Thymus (tissue), 11 donors: ENCODE measurements around the gene SEPTIN8. TPM values are rescaled to one million over a fixed set of nuclear protein-coding genes. Genes with fewer than 3 reads are reported as not detected.

Experiments
- DNase-seq, 9 donors: peaks; one replicate each; pipeline ENCODE4 v3.0.0-alpha.2; 2013; ENCODE audit warnings: low spot score in 9 of 9, low read depth in 6 of 9, missing footprints in 1 of 9
- H3K27ac ChIP-seq, 2 donors: one replicate each; pipeline ENCODE4 v1.5.1; 2013; ENCODE audit warnings: control low read depth in 1 of 2, low read depth in 1 of 2, low read length in 1 of 2, mild to moderate bottlenecking in 1 of 2, moderate library complexity in 1 of 2
- H3K27me3 ChIP-seq, 2 donors: one replicate each; pipeline ENCODE4 v1.5.1; 2013; ENCODE audit warnings: low read length in 1 of 2; ENCODE audit not compliant: control insufficient read depth in 2 of 2, insufficient read depth in 1 of 2
- H3K36me3 ChIP-seq, 2 donors: one replicate each; pipeline ENCODE4 v1.5.1; 2013; ENCODE audit warnings: low read length in 1 of 2, mild to moderate bottlenecking in 1 of 2, moderate library complexity in 1 of 2; ENCODE audit not compliant: control insufficient read depth in 2 of 2, insufficient read depth in 2 of 2
- H3K4me1 ChIP-seq, 2 donors: one replicate each; pipeline ENCODE4 v1.5.1; 2013; ENCODE audit warnings: low read length in 2 of 2; ENCODE audit not compliant: control insufficient read depth in 2 of 2, insufficient read depth in 2 of 2
- H3K4me3 ChIP-seq, 2 donors: one replicate each; pipeline ENCODE4 v1.5.1; 2013; ENCODE audit warnings: low read length in 2 of 2, control low read depth in 1 of 2, mild to moderate bottlenecking in 1 of 2
- H3K9me3 ChIP-seq, 2 donors: one replicate each; pipeline ENCODE4 v1.5.1; 2013; ENCODE audit warnings: low read length in 1 of 2, mild to moderate bottlenecking in 1 of 2; ENCODE audit not compliant: control insufficient read depth in 2 of 2, insufficient read depth in 1 of 2
- WGBS: extraction: QIAGEN DNeasy Blood & Tissue Kit; methylation state at CpG from one replicate; pipeline ENCODE4 v1.1.7; 2013; 5-methylcytosine and 5-hydroxymethylcytosine counted together
- polyA plus RNA-seq: library from polyadenylated mRNA; stranded (reverse); fragments of 200-250 nt; gene quantifications from one replicate; pipeline ENCODE4 v1.2.3, GENCODE V29; 2013
- total RNA-seq: library from RNA; stranded (reverse); fragments of 120-200 nt; gene quantifications from one replicate; pipeline ENCODE4 v1.2.4, GENCODE V29; 2013
- donor health status: healthy.

The SEPTIN8 gene
- total and polyA plus RNA-seq, 2 donors = 13.8 to 17.8 TPM

DNA sequence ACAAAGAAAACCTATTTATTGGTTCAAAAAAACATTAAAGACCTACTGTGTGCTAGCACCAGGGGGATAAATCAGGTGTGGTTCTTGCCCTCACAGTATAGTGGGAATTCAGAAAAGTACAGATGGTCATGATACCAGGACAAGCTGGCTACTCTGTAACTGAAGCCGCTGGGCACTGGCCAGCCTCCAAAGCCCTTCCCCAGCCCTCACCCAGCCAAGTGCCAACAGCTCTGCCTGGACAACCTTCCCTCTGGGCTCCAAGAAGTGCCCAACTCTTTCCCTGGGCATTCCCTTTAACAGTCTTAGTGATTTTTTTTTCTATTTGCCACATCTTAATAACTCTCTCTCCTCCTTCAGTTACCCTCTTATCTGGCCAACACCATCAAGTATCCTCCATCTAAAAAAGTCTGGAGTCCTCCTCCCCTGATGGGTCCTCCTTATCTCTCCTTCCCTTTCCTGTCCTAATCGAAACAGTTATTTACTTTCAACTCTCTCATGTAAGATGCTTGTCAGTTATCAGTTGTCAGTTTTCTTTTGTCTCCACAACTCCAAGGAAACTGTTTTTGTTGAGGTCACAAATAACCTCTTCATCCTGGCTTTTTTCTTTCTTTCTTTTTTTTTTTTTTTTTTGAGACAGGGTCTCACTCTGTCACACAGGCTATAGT is 13.3 kb upstream of the SEPTIN8 start:
- Histone ChIP-seq H3K4me3 (no peak overlapping the region), H3K27me3 (peaks cover 0 to 7% of the 10 kb centered on the region in 2 donors), H3K4me1 (peaks cover 0 to 3% of the 10 kb centered on the region in 2 donors), H3K36me3 (no peaks in the 10 kb centered on the region), H3K9me3 (no peaks in the 10 kb centered on the region), H3K27ac (no peak overlapping the region)
- 78% methylated on average over 2 of the region's 2 CpGs for WGBS
- DNase-seq = no peak

DNA sequence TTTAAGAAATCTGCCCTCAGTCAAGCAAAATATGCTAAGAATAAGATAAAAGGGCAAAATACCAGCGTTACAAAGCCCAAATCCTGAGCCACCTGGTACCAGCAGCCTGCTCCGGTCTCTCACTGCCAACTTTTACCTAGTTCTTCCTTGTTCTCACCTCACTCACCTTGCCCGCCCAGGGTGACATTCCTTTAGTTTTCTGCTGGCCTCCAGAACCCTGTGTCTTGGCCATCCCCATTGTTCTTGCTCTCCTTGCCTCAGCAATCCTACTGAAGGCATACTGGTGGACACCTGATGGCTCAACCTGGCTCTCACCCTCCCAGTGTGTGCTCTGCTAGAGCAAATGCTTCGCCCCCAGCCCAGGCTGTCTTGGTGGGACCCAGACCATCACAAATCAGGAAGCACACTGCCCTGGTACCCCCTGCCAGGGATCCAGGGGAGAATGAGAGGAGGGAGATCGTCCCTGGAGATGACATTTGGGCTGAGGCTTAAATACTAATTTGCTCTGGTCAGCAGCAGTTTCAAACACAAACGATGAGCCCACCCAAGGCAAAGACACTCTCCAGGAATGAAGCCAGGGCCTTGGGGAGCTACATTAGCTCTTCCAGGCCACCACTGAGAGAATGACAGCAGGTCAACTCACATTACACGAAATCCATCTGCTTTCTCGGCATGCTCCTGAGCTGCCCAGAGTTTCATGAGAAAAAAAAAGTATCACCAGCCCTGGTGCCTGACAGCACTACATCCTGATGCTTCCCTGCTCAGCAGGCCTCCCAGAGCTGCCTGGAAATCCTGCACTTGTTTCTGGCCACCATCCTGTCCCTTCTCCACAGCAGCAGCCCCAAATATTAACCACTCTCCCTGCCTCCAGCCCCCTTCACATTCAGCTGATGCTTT is 12.2 kb upstream of the SEPTIN8 start:
- WGBS = 94% methylated on average over 8 of the region's 8 CpGs
- Histone ChIP-seq H3K4me3 (no peak overlapping the region), H3K27me3 (peaks cover 0 to 7% of the 10 kb centered on the region in 2 donors), H3K4me1 (peaks cover 0 to 7% of the 10 kb centered on the region in 2 donors), H3K27ac (no peak overlapping the region), H3K36me3 (no peaks in the 10 kb centered on the region), H3K9me3 (no peaks in the 10 kb centered on the region)
- DNase-seq = no peak

DNA sequence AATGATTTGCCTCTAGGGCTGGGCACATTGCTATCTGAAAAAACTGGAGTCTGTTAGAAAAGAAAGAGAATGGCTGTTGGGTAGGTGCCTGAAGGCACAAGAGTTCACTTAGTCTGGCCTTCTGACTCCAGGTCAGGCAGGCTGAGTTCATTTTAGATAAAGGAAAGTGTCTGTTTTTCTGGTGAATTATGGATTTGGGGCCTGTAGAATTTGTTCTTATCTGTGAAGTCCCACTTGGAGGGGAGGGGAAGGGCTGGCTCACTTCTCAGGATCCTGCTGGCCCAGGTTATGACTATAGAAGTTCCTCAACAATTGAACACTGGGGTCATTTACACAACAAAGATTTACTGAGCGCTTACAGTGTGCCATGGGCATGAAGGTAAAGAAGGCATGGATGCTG is 11.5 kb upstream of the SEPTIN8 start:
- Histone ChIP-seq H3K27me3 (peaks cover 0 to 10% of the 10 kb centered on the region in 2 donors), H3K9me3 (no peaks in the 10 kb centered on the region), H3K4me3 (no peak overlapping the region), H3K27ac (no peak overlapping the region), H3K4me1 (peaks cover 0 to 7% of the 10 kb centered on the region in 2 donors), H3K36me3 (no peaks in the 10 kb centered on the region)
- 98% methylated on average over 1 of the region's 1 CpG for WGBS
- no peak for DNase-seq

DNA sequence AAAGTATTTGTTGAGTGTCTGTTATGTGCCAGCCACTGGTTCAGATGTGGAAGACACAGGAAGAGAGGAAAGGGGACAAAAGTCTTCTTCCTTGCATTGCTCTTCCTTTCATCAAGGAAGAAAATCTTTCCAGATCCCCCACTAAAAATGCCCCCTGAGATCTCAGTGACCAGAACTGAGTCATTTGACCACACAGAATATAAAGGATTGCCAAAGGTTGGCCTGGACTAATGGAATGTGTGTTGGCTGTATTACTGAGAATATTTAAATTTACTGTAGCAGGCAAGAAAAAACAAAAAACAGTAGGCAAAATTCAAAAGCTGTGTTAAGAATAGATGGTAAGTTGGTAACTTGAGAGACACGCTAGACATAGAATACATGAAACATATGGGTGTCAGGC is 10.0 kb upstream of the SEPTIN8 start:
- Histone ChIP-seq H3K4me1 (peaks cover 0 to 7% of the 10 kb centered on the region in 2 donors), H3K27me3 (peaks cover 0 to 12% of the 10 kb centered on the region in 2 donors), H3K36me3 (no peaks in the 10 kb centered on the region), H3K4me3 (no peak overlapping the region), H3K9me3 (no peaks in the 10 kb centered on the region), H3K27ac (no peak overlapping the region)
- no peak for DNase-seq
- 100% methylated on average over 1 of the region's 1 CpG for WGBS

DNA sequence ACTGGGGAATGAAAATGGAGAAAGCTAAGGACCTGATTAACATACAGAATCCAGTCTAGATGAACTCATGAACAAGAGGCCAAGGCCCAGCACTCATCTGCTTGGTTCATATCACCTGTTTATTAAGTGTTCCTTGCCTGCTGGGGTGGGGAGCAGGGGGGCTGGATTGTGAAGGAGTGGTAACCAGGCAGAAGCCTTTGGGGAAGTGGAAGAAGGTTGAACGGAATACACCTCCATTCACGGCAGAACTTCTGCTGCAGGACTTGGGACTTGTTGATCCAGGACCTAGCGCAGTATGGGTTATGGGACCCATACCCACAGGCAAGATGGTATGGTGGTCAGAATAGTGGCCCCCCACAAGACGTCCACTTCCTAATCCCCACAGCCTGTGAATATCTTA is 8.8 kb upstream of the SEPTIN8 start:
- Histone ChIP-seq H3K9me3 (no peaks in the 10 kb centered on the region), H3K4me3 (no peak overlapping the region), H3K36me3 (no peaks in the 10 kb centered on the region), H3K27me3 (peaks cover 0 to 14% of the 10 kb centered on the region in 2 donors), H3K4me1 (peaks cover 0 to 7% of the 10 kb centered on the region in 2 donors), H3K27ac (no peak overlapping the region)
- DNase-seq = no peak
- WGBS = 96% methylated on average over 4 of the region's 4 CpGs

DNA sequence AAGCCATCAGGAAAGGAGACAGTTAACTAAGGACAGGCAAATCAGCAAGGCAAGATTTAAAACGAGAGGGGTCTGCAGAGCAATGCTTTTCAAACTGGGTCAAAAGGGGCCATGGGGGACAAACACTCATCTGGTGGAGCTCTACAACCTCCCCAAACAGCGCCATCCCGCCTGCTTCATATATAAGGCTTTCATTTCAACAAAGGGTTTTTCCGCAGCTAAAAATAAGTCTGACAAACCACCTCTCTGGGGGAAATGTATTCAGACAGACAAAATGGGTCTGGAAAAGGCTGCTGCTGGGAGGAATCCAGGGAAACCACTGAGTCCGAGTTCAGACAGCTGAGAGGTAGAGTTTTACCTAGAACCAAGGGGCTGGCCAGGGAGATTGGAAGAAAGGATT is 8.3 kb upstream of the SEPTIN8 start:
- H3K27me3 ChIP-seq = peaks cover 0 to 14% of the 10 kb centered on the region in 2 donors
- H3K36me3 ChIP-seq = no peaks in the 10 kb centered on the region
- H3K27ac ChIP-seq = no peak overlapping the region
- H3K4me1 ChIP-seq = peaks cover 0 to 7% of the 10 kb centered on the region in 2 donors
- DNase-seq = peak in 1 of 9 donors; percentile 20
- H3K9me3 ChIP-seq = no peaks in the 10 kb centered on the region
- WGBS = 79% methylated on average over 5 of the region's 5 CpGs
- H3K4me3 ChIP-seq = no peak overlapping the region

DNA sequence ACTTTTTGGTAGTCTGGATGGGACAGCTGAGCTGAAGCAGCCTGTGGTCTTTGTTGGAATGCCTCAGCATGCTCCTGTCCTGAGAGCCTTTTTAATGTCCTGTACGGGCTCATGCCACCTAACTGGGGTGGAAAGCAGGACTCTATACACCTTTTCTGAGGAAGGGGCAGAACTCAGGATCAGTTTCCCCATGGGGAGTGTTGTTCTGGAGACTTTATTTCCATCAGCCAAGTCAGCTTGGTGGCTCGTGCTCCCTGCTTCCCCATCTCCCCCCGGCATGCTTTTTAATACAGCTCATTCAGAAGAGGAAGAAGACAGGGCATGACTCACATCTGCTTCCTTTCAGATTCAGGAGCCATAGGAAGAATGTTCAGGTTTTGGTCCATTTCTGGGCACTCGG is 5.1 kb upstream of the SEPTIN8 start:
- Histone ChIP-seq H3K36me3 (no peaks in the 10 kb centered on the region), H3K27ac (no peak overlapping the region), H3K9me3 (no peaks in the 10 kb centered on the region), H3K4me1 (peaks cover 4 to 14% of the 10 kb centered on the region in 2 donors), H3K27me3 (peaks cover 9 to 37% of the 10 kb centered on the region in 2 donors), H3K4me3 (no peak overlapping the region)
- WGBS = 24% methylated on average over 4 of the region's 4 CpGs
- DNase-seq = no peak

DNA sequence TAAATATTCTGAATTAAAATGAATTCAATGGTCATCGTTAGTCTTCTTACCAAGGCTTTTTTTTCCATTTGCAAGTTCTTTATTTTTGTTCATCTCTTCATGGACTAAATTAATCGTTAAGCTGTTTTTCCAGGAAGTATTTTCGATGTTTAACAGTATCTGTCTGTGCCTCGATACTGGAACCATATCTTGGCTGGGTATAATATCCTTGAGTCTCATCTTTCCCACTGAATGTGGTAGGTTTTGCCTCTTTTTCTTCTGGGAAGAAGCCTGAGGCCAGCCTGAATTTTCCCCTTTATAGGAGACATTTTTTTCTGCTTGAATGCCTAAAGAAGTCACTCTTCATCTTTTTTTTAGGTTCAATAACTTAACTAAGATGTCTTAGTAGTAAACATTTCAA is 4.0 kb upstream of the SEPTIN8 start:
- Histone ChIP-seq H3K4me3 (no peak overlapping the region), H3K9me3 (no peaks in the 10 kb centered on the region), H3K27ac (no peak overlapping the region), H3K4me1 (peaks cover 9 to 20% of the 10 kb centered on the region in 2 donors), H3K36me3 (no peaks in the 10 kb centered on the region), H3K27me3 (peaks cover 11 to 44% of the 10 kb centered on the region in 2 donors)
- 96% methylated on average over 4 of the region's 4 CpGs for WGBS
- no peak for DNase-seq

DNA sequence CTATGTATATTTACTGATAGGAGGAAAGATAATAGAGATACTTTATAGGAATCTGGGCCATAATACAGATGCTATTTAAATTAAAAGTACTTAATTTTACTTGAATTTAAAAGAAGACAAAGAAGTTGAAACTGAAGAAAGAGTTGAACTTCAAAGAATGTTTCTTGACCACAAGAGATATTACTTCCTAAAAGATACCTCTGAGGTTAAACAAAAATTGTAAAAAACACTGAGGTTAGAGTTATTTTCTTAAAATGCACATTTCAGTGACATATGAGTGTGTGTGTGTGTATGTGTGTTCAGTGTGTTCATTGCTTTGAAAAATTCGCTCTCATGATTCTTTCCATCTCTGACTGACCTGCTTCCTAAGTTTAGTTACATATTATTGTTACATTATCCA is 3.5 kb upstream of the SEPTIN8 start:
- Histone ChIP-seq H3K9me3 (no peaks in the 10 kb centered on the region), H3K4me1 (peaks cover 9 to 20% of the 10 kb centered on the region in 2 donors), H3K27me3 (peaks cover 12 to 48% of the 10 kb centered on the region in 2 donors), H3K4me3 (no peak overlapping the region), H3K36me3 (no peaks in the 10 kb centered on the region), H3K27ac (no peak overlapping the region)
- 62% methylated on average over 1 of the region's 1 CpG for WGBS
- DNase-seq = no peak
